GM06990 (cell line): ENCODE data around the gene INF2.

ENCODE experiments used
- DNase-seq: peaks from one replicate; pipeline ENCODE4 v3.0.0-alpha.2; 2011; ENCODE audit not compliant: insufficient read length; ENCODE audit errors: extremely low read depth
- H3K27me3 ChIP-seq: replicated peaks from 2 replicates; pipeline ENCODE4 v1.6.0; 2011; ENCODE audit warnings: low read length; ENCODE audit not compliant: control insufficient read depth, insufficient read depth
- H3K36me3 ChIP-seq: 2 replicates; pipeline ENCODE4 v1.5.1; 2011; ENCODE audit warnings: low read length; ENCODE audit not compliant: control insufficient read depth, insufficient read depth
- H3K4me3 ChIP-seq: replicated peaks from 2 replicates; pipeline ENCODE4 v1.5.1; 2011; ENCODE audit warnings: low read depth, mild to moderate bottlenecking, control low read depth, low read length
- CTCF ChIP-seq: IDR thresholded peaks from 2 replicates; pipeline ENCODE4 v1.5.1; 2011; ENCODE audit warnings: low read length, control low read depth, mild to moderate bottlenecking, inconsistent platforms; ENCODE audit not compliant: insufficient read depth, poor library complexity, severe bottlenecking

INF2 gene

GRCh38 chr14:104680806-104681688 lies 8.4 kb upstream of the INF2 start:
- H3K27me3 ChIP-seq, result no peaks in the 10 kb centered on the region
- TF ChIP-seq CTCF, result peak; percentile 51
- H3K36me3 ChIP-seq, result no peaks in the 10 kb centered on the region
- DNase-seq, result peak; percentile 65
- H3K4me3 ChIP-seq, result no peak overlapping the region

- Histone ChIP-seq H3K27me3 (no peaks in the 10 kb centered on the region), H3K36me3 (no peaks in the 10 kb centered on the region), H3K4me3 (no peak overlapping the region)
- no peak for DNase-seq
- no peak for TF ChIP-seq CTCF
These were observed 7.7 kb upstream of the INF2 start for GRCh38 chr14:104681689-104682074.

- no peak for TF ChIP-seq CTCF
- no peak for DNase-seq
- Histone ChIP-seq H3K4me3 (no peak overlapping the region), H3K27me3 (no peaks in the 10 kb centered on the region), H3K36me3 (no peaks in the 10 kb centered on the region)
These were observed 7.3 kb upstream of the INF2 start for GRCh38 chr14:104682107-104682593.

GRCh38 chr14:104683653-104684448 lies 5.6 kb upstream of the INF2 start:
- no peak for DNase-seq
- no peak for TF ChIP-seq CTCF
- no peak overlapping the region for H3K4me3 ChIP-seq

GRCh38 chr14:104684449-104684821 lies 5.0 kb upstream of the INF2 start:
- DNase-seq, result no peak
- no peak for TF ChIP-seq CTCF
- H3K36me3 ChIP-seq, result no peaks in the 10 kb centered on the region
- no peak overlapping the region for H3K4me3 ChIP-seq
- no peaks in the 10 kb centered on the region for H3K27me3 ChIP-seq

More at GRCh38 chr14:104683653-104684448, 5.6 kb upstream of the INF2 start:
- Histone ChIP-seq H3K27me3 (no peaks in the 10 kb centered on the region), H3K36me3 (no peaks in the 10 kb centered on the region)
